ENCODE results near the gene AGMO.
A peak's percentile ranks its signal among the peaks of the same experiment; 100 is the strongest.

Gene AGMO

DNA sequence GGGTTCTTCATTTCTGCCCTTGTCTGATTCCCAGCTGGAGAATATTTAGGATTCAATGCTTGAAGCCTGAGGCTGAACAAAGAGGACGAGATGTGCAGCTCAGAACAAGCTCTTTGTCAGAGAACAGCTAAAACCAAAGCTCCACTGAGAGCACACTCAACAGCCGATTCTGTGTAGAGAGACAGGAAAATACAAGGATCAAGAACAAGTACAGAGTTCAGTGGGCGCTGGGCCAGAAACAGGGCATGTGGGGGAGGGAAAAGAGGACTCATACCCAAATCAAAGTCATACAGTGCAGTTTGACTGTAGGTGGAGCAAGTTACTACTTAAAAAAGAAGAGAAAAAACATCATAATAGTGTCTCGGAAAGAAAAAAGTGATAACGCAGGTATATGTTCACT is at the start of gene AGMO:
AGMO (minus strand) TSS at position 181 of the 400 bp plus-strand sequence.
- no peak for DNase-seq

DNA sequence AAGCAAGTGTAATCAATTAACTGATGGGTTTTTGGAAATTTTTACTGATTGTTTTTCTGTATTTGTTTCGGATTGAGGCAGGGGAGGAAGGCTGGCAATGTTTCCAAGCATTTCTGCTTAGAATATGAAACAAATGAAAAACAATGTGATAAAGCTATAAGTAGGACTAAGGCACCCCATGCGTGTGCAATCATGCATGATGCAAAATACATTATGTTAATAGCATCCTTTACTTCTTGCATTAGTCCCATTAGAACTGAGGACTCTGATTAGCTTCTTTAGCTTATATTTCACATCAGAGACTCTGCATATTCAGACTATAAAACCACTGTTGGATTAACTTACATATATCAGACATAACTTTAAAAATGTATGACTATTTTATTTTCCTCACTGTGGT is 48.7 kb upstream of the AGMO start:
- no peak for DNase-seq

DNA sequence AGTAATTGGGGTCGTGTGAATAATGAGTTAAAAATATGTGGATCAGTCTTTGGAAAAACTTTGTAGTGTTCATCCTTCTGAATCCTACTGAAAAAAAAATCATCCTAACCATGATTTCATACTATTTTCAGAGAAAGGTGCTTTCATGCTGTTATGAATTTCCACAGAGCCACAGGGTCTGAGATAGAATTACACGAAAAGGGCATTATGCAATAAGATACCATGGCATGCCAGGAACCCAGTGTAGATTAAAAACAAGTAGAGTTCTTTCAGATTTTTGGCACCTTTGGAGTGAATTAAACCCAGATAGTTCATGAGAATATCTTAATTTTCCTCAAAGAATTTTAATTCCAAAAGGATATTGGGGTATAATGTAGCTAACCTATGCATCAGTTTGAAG is 47.5 kb upstream of the AGMO start:
- DNase-seq: no peak

GRCh38 chr7:15607529-15608210 is 45.9 kb upstream of the AGMO start:
- DNase-seq: no peak

GRCh38 chr7:15606561-15606960 is 44.7 kb upstream of the AGMO start:
- no peak for DNase-seq

- no peak for DNase-seq
Measured at GRCh38 chr7:15604166-15604565, 42.4 kb upstream of the AGMO start.

- DNase-seq: no peak
Measured at GRCh38 chr7:15603124-15603523, 41.3 kb upstream of the AGMO start.

DNA sequence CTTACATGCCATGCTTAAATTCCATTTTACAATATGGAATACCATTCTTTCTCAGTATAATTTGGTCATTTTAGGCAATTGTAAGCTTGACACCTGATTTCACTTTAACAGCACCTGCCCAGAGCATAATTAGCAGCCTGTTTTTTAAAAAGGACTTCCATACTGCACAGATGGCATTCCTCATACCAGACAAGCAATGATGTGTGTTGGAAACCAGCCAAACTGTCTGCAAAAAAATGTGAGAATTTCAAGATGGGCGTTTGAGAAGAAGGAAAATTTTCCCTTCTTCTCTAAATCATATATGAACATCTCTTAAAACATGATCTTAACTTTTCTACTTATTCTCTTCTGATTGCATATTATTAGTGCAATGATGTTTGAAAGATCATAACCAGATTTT is 40.4 kb upstream of the AGMO start:
- no peak for DNase-seq

- no peak for DNase-seq
Measured at GRCh38 chr7:15601175-15601574, 39.4 kb upstream of the AGMO start.

- DNase-seq: no peak
Measured at GRCh38 chr7:15600298-15600697, 38.5 kb upstream of the AGMO start.

GRCh38 chr7:15594461-15594860 is 32.6 kb upstream of the AGMO start:
- DNase-seq: no peak

GRCh38 chr7:15593382-15593781 is 31.6 kb upstream of the AGMO start:
- DNase-seq: no peak

DNA sequence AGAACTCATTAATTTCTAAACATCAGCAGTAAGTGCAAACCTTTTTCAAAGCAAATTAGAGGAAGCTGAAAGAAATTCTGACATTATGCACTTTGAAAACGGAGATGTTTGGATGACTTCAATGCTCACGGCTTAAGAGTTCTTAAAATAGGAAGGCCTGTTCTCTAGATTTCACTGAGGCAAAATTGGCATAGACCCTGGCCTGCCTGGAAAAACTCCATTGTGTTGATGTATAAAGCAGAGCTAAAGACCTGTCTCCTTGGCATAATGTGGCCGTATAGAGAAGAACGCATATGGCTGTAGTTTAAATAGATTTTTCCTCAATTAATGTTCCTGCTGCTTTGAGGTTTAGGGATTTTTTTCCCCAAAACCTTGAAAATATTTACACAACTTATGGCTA is 24.5 kb upstream of the AGMO start:
- DNase-seq: peak; percentile 70

GRCh38 chr7:15584575-15584974 is 22.8 kb upstream of the AGMO start:
- no peak for DNase-seq

- DNase-seq: no peak
Measured at GRCh38 chr7:15582773-15583172, 21.0 kb upstream of the AGMO start.

- no peak for DNase-seq
Measured at GRCh38 chr7:15581352-15581951, 19.6 kb upstream of the AGMO start.

DNA sequence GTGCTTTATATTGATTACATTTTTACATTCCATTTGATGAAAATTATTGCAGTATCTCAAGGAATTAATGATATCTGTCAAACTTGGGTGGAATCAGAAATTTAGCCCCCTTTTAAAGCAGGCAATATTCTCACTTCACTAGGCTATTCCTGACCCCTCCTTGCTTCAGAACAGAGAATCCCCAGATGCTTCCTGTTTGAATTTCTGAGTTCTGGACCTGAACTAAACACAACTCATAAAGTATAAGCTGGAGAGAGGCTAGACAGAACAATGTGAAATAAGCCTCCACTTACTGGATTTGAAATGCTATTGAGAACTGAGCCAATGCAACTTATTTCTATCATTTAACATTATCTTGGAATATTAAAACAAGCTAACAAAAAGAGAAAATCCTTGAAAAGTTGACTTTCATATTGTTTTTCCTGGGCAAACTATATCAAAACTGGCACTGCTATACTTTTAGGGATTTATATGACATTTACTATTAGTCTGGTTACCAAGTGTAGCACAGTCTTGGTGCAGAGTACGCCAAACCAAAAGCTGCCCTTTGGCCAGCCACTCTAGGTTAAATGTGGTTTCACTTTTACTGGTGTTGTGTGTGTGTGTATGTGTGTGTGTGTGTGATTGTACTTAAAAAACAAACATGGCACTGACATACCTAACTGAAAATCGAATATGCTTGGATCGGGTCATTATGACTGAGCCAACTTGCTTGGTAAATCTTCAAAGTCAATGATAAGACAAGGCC is 19.0 kb upstream of the AGMO start:
- no peak for DNase-seq

- DNase-seq: no peak
Measured at GRCh38 chr7:15577600-15577999, 15.8 kb upstream of the AGMO start.

GRCh38 chr7:15571301-15571878 is 9.6 kb upstream of the AGMO start:
- DNase-seq: no peak

- DNase-seq: no peak
Measured at GRCh38 chr7:15567652-15568051, 5.8 kb upstream of the AGMO start.

GRCh38 chr7:15567036-15567435 is 5.2 kb upstream of the AGMO start:
- no peak for DNase-seq

GRCh38 chr7:15566476-15566875 is 4.7 kb upstream of the AGMO start:
- DNase-seq: no peak

- no peak for DNase-seq
Measured at GRCh38 chr7:15560968-15561367, 847 bp downstream of the AGMO start.

- no peak for DNase-seq
Measured at GRCh38 chr7:15559416-15559928, 2.3 kb downstream of the AGMO start.

Data from right forelimb (tissue), 1 donor.